Liver (tissue), 3 donors: ENCODE results near the gene CCDC126.

Experiments
- EGR1 ChIP-seq, 2 donors: IDR thresholded peaks; 2 replicates each; pipeline ENCODE4 v1.6.1; 2016 to 2018; ENCODE audit warnings: antibody characterized with exemption in 2 of 2, low read depth in 2 of 2
- HNF4G ChIP-seq: IDR thresholded peaks from 2 replicates; pipeline ENCODE4 v1.6.1; 2016; ENCODE audit warnings: antibody characterized with exemption
- RAD21 ChIP-seq, 2 donors: IDR thresholded peaks; 2 replicates each; pipeline ENCODE4 v1.6.1; 2016; ENCODE audit warnings: antibody characterized with exemption in 2 of 2, mild to moderate bottlenecking in 2 of 2
- RXRA ChIP-seq, 2 donors: IDR thresholded peaks; 2 replicates each; pipeline ENCODE4 v1.6.1; 2017 to 2018; ENCODE audit warnings: antibody characterized with exemption in 2 of 2, mild to moderate bottlenecking in 1 of 2
- SP1 ChIP-seq: IDR thresholded peaks from 2 replicates; pipeline ENCODE4 v1.6.1; 2018; ENCODE audit warnings: antibody characterized with exemption, mild to moderate bottlenecking
- TF ChIP-seq, protein P1 (sequence below): IDR thresholded peaks from 2 replicates; pipeline ENCODE4 v1.6.1; 2016; ENCODE audit warnings: antibody characterized with exemption
- TF ChIP-seq, protein P2 (sequence below): fragments of 150-350 bp; IDR thresholded peaks from 2 replicates; pipeline ENCODE4 v1.5.1; 2017; ENCODE audit warnings: improper control_type of control experiment, low read depth, low read length; ENCODE audit not compliant: missing input control
- TF ChIP-seq, protein P3 (sequence below): IDR thresholded peaks from 2 replicates; pipeline ENCODE4 v1.6.1; 2016; ENCODE audit warnings: antibody characterized with exemption
- TF ChIP-seq, protein P4 (sequence below): IDR thresholded peaks from 2 replicates; pipeline ENCODE4 v1.6.1; 2016; ENCODE audit warnings: antibody characterized with exemption, mild to moderate bottlenecking
- donor health status: healthy.
- donor health status: healthy.

DNA sequence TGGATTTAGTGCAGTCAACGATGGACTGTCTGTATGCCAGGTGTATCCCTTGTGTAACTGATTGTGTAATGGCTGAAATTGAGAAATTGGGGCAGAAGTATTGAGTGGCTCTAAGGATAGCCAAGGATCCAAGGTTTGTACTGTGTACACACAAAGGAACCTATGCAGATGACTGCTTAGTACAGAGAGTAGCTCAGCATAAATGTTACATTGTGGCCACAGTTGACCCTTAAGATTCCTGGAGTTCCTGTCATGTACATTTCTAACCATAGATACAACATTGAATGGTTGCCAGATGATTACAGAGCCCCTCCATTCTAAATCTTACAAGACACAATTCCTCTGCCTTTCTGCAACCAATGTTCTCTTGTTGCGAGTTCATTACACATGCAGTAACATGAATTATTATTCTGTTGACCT, 25.3 kb downstream of the CCDC126 start:
- TF ChIP-seq SP1 (peak; percentile 83), RAD21 (IDR thresholded peaks at IDR 0.05) (peak in 1 of 2 donors; percentile 27), EGR1 (IDR thresholded peaks at IDR 0.05; ENCODE audit: low read depth in 2 of 2) (no peak), HNF4G (peak; percentile 52), RXRA (IDR thresholded peaks at IDR 0.05) (peak; percentile 83)
- TF ChIP-seq, protein P1, sequence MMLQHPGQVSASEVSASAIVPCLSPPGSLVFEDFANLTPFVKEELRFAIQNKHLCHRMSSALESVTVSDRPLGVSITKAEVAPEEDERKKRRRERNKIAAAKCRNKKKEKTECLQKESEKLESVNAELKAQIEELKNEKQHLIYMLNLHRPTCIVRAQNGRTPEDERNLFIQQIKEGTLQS = no peak
- TF ChIP-seq, protein P2, sequence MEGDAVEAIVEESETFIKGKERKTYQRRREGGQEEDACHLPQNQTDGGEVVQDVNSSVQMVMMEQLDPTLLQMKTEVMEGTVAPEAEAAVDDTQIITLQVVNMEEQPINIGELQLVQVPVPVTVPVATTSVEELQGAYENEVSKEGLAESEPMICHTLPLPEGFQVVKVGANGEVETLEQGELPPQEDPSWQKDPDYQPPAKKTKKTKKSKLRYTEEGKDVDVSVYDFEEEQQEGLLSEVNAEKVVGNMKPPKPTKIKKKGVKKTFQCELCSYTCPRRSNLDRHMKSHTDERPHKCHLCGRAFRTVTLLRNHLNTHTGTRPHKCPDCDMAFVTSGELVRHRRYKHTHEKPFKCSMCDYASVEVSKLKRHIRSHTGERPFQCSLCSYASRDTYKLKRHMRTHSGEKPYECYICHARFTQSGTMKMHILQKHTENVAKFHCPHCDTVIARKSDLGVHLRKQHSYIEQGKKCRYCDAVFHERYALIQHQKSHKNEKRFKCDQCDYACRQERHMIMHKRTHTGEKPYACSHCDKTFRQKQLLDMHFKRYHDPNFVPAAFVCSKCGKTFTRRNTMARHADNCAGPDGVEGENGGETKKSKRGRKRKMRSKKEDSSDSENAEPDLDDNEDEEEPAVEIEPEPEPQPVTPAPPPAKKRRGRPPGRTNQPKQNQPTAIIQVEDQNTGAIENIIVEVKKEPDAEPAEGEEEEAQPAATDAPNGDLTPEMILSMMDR = no peak
- TF ChIP-seq, protein P3, sequence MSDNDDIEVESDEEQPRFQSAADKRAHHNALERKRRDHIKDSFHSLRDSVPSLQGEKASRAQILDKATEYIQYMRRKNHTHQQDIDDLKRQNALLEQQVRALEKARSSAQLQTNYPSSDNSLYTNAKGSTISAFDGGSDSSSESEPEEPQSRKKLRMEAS = peak; percentile 40
- TF ChIP-seq, protein P4, sequence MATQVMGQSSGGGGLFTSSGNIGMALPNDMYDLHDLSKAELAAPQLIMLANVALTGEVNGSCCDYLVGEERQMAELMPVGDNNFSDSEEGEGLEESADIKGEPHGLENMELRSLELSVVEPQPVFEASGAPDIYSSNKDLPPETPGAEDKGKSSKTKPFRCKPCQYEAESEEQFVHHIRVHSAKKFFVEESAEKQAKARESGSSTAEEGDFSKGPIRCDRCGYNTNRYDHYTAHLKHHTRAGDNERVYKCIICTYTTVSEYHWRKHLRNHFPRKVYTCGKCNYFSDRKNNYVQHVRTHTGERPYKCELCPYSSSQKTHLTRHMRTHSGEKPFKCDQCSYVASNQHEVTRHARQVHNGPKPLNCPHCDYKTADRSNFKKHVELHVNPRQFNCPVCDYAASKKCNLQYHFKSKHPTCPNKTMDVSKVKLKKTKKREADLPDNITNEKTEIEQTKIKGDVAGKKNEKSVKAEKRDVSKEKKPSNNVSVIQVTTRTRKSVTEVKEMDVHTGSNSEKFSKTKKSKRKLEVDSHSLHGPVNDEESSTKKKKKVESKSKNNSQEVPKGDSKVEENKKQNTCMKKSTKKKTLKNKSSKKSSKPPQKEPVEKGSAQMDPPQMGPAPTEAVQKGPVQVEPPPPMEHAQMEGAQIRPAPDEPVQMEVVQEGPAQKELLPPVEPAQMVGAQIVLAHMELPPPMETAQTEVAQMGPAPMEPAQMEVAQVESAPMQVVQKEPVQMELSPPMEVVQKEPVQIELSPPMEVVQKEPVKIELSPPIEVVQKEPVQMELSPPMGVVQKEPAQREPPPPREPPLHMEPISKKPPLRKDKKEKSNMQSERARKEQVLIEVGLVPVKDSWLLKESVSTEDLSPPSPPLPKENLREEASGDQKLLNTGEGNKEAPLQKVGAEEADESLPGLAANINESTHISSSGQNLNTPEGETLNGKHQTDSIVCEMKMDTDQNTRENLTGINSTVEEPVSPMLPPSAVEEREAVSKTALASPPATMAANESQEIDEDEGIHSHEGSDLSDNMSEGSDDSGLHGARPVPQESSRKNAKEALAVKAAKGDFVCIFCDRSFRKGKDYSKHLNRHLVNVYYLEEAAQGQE = no peak
